Body of pancreas (tissue), 4 donors: Measurements from ENCODE around the gene GAB1. TPM values are rescaled to one million over a fixed set of nuclear protein-coding genes. Genes with fewer than 3 reads are reported as not detected.

Source experiments
- ATAC-seq: fragments of 150-250 bp; one replicate; pipeline ENCODE4 v1.9.1; 2016
- DNase-seq, 4 donors: peaks; one replicate each; pipeline ENCODE4 v3.0.0-alpha.2; 2019
- H3K27ac ChIP-seq, 4 donors: fragments of 200-600 bp; sonication (generic); 1 replicate in 3 of 4; 2 replicates in 1 of 4; pipeline versions ENCODE4 v1.5.1 to v1.6.1; 2016 to 2019; ENCODE audit warnings: mild to moderate bottlenecking in 1 of 4, mixed read lengths in 1 of 4, moderate library complexity in 1 of 4
- H3K27me3 ChIP-seq, 2 donors: fragments of 200-600 bp; sonication (generic); one replicate each; pipeline ENCODE4 v1.6.0; 2016; ENCODE audit warnings: mild to moderate bottlenecking in 1 of 2
- H3K36me3 ChIP-seq, 2 donors: fragments of 200-600 bp; sonication (generic); replicated peaks in 1 of 2; 2 replicates each; pipeline ENCODE4 v1.5.1; 2016; ENCODE audit warnings: low read depth in 2 of 2; ENCODE audit not compliant: insufficient read depth in 1 of 2
- H3K4me1 ChIP-seq: fragments of 200-600 bp; sonication (generic); one replicate; pipeline ENCODE4 v1.6.0; 2016
- H3K4me3 ChIP-seq, 2 donors: fragments of 200-600 bp; sonication (generic); 1 replicate in 1 of 2; 2 replicates in 1 of 2; pipeline ENCODE4 v1.5.1; 2016 to 2019
- H3K9me3 ChIP-seq, 3 donors: fragments of 200-600 bp; sonication (generic); 1 replicate in 2 of 3; 2 replicates in 1 of 3; pipeline ENCODE4 v1.5.1; 2016
- CTCF ChIP-seq, 7 experiments: fragments of 450-650 bp in 4 of 7; fragments of 200-600 bp in 3 of 7; sonication (generic) in 3 of 7; IDR thresholded peaks; one replicate each; pipeline ENCODE4 v1.5.1; 2016 to 2019; ENCODE audit warnings: antibody characterized with exemption in 7 of 7
- POLR2A ChIP-seq, 3 donors: fragments of 450-650 bp; IDR thresholded peaks; one replicate each; pipeline ENCODE4 v1.6.1; 2016; ENCODE audit warnings: antibody characterized with exemption in 3 of 3, mild to moderate bottlenecking in 2 of 3
- WGBS, 2 donors: methylation state at CpG; one replicate each; pipeline ENCODE4 v1.1.5; 2017; 5-methylcytosine and 5-hydroxymethylcytosine counted together
- intact Hi-C: fragments of 100-400 bp; cut with DNase I; formaldehyde crosslinking; loops from one replicate; pipeline ENCODE4 v1.15.1; 2023
- total RNA-seq, 2 donors: library from RNA; depleted of rRNA; stranded (reverse); fragments of >200 nt; gene quantifications; one replicate each; pipeline ENCODE4 v1.1.0, GENCODE V29; 2016

GAB1 gene
- total RNA-seq, 2 donors from 2014 or later = 13.0 to 26.0 TPM

- no peaks in the 10 kb centered on the region for H3K36me3 ChIP-seq
- no peaks in the 10 kb centered on the region for H3K27me3 ChIP-seq
- no peak overlapping the region for H3K4me3 ChIP-seq
- DNase-seq (peak in 1 of 4 donors; percentile 17), ATAC-seq (peak; percentile 58)
- H3K27ac ChIP-seq = peak overlapping the region in 3 of 4 donors; percentile 1 to 46 (median 44)
- no peaks in the 10 kb centered on the region for H3K9me3 ChIP-seq
- no peak for TF ChIP-seq POLR2A (IDR thresholded peaks at IDR 0.05)
- TF ChIP-seq CTCF (IDR thresholded peaks at IDR 0.05) = no peak
- H3K4me1 ChIP-seq = peaks cover 47% of the 10 kb centered on the region
- intact Hi-C loops = no loop called here
- 17 to 18% methylated on average over 1 of the region's 1 CpG for WGBS, 2 donors
Observed at GRCh38 chr4:143351774-143352451, 15.2 kb downstream of the GAB1 start.

GRCh38 chr4:143352720-143353119 is 16.0 kb downstream of the GAB1 start:
- WGBS, 2 donors = 26 to 30% methylated on average over 3 of the region's 3 CpGs
- no peaks in the 10 kb centered on the region for H3K9me3 ChIP-seq
- peaks cover 53% of the 10 kb centered on the region for H3K4me1 ChIP-seq
- no peak for DNase-seq
- no peak overlapping the region for H3K4me3 ChIP-seq
- ATAC-seq = no peak
- H3K27me3 ChIP-seq = no peaks in the 10 kb centered on the region
- H3K36me3 ChIP-seq = no peaks in the 10 kb centered on the region
- TF ChIP-seq CTCF (IDR thresholded peaks at IDR 0.05) = no peak
- no peak for TF ChIP-seq POLR2A (IDR thresholded peaks at IDR 0.05)
- H3K27ac ChIP-seq = peak overlapping the region in 3 of 4 donors; percentile 1 to 46 (median 44)
- intact Hi-C loops = no loop called here

- H3K4me3 ChIP-seq = no peak overlapping the region
- DNase-seq (no peak), ATAC-seq (no peak)
- H3K9me3 ChIP-seq = no peaks in the 10 kb centered on the region
- peak overlapping the region in 1 of 4 donors; percentile 85 for H3K27ac ChIP-seq
- no peak for TF ChIP-seq CTCF (IDR thresholded peaks at IDR 0.05)
- TF ChIP-seq POLR2A (IDR thresholded peaks at IDR 0.05) = no peak
- 84 to 92% methylated on average over 2 of the region's 2 CpGs for WGBS, 2 donors
- intact Hi-C loops = no loop called here
- H3K36me3 ChIP-seq = no peaks in the 10 kb centered on the region
- no peaks in the 10 kb centered on the region for H3K27me3 ChIP-seq
- peaks cover 58% of the 10 kb centered on the region for H3K4me1 ChIP-seq
Observed at GRCh38 chr4:143353797-143354196, 17.1 kb downstream of the GAB1 start.

GRCh38 chr4:143354990-143355389 is 18.3 kb downstream of the GAB1 start:
- 56 to 57% methylated on average over 2 of the region's 2 CpGs for WGBS, 2 donors
- H3K27ac ChIP-seq = peak overlapping the region; percentile 20 to 85 (median 56)
- H3K4me1 ChIP-seq = peaks cover 68% of the 10 kb centered on the region
- no peak overlapping the region for H3K4me3 ChIP-seq
- DNase-seq = peak in 1 of 4 donors; percentile 29
- intact Hi-C loops = no loop called here
- no peak for ATAC-seq
- no peaks in the 10 kb centered on the region for H3K36me3 ChIP-seq
- TF ChIP-seq CTCF (IDR thresholded peaks at IDR 0.05) (no peak), POLR2A (IDR thresholded peaks at IDR 0.05) (no peak)
- H3K9me3 ChIP-seq = no peaks in the 10 kb centered on the region
- no peaks in the 10 kb centered on the region for H3K27me3 ChIP-seq
